ENCODE measurements around the gene PCBP3.

The PCBP3 gene

GRCh38 chr21:45947296-45947695, 303.8 kb downstream of the PCBP3 start:
- no peaks in the 10 kb centered on the region for H4K20me1 ChIP-seq (ENCODE audit: insufficient read depth)
- H3K36me3 ChIP-seq (ENCODE audit: insufficient read depth): no peaks in the 10 kb centered on the region
- H3K4me1 ChIP-seq (ENCODE audit: low read depth, poor library complexity, severe bottlenecking): no peaks in the 10 kb centered on the region
- H3K27me3 ChIP-seq (ENCODE audit: insufficient read depth, low read depth): peaks cover 72% of the 10 kb centered on the region
- no peak overlapping the region for H3K4me2 ChIP-seq
- H3K9ac ChIP-seq: no peak overlapping the region
- TF ChIP-seq CTCF (conservative IDR thresholded peaks at IDR 0.05; ENCODE audit: low read depth, low read length): no peak
- no peak overlapping the region for H2AFZ ChIP-seq (ENCODE audit: low read depth)
- H3K4me3 ChIP-seq (IDR thresholded peaks at IDR 0.05; ENCODE audit: insufficient read depth, low read depth, low read length): no peak overlapping the region
- H3K79me2 ChIP-seq (ENCODE audit: insufficient read depth, low read depth): no peaks in the 10 kb centered on the region
- no peak overlapping the region for H3K27ac ChIP-seq

- H3K4me1 ChIP-seq (ENCODE audit: low read depth, poor library complexity, severe bottlenecking): no peaks in the 10 kb centered on the region
- no peak overlapping the region for H3K9ac ChIP-seq
- no peak overlapping the region for H2AFZ ChIP-seq (ENCODE audit: low read depth)
- no peaks in the 10 kb centered on the region for H3K36me3 ChIP-seq (ENCODE audit: insufficient read depth)
- H4K20me1 ChIP-seq (ENCODE audit: insufficient read depth): no peaks in the 10 kb centered on the region
- H3K27ac ChIP-seq: no peak overlapping the region
- H3K79me2 ChIP-seq (ENCODE audit: insufficient read depth, low read depth): no peaks in the 10 kb centered on the region
- H3K4me3 ChIP-seq (IDR thresholded peaks at IDR 0.05; ENCODE audit: insufficient read depth, low read depth, low read length): no peak overlapping the region
- H3K27me3 ChIP-seq (ENCODE audit: insufficient read depth, low read depth): peaks cover 69% of the 10 kb centered on the region
- no peak overlapping the region for H3K4me2 ChIP-seq
- no peak for TF ChIP-seq CTCF (conservative IDR thresholded peaks at IDR 0.05; ENCODE audit: low read depth, low read length)
These were observed 304.3 kb downstream of the PCBP3 start for GRCh38 chr21:45947716-45948255.

GRCh38 chr21:45948576-45949141, 305.1 kb downstream of the PCBP3 start:
- no peak for TF ChIP-seq CTCF (conservative IDR thresholded peaks at IDR 0.05; ENCODE audit: low read depth, low read length)
- Histone ChIP-seq H3K4me3 (IDR thresholded peaks at IDR 0.05; ENCODE audit: insufficient read depth, low read depth, low read length) (no peak overlapping the region), H3K79me2 (ENCODE audit: insufficient read depth, low read depth) (no peaks in the 10 kb centered on the region), H3K4me1 (ENCODE audit: low read depth, poor library complexity, severe bottlenecking) (no peaks in the 10 kb centered on the region), H3K36me3 (ENCODE audit: insufficient read depth) (no peaks in the 10 kb centered on the region), H3K9ac (no peak overlapping the region), H3K27me3 (ENCODE audit: insufficient read depth, low read depth) (peaks cover 76% of the 10 kb centered on the region), H3K4me2 (no peak overlapping the region), H2AFZ (ENCODE audit: low read depth) (no peak overlapping the region), H4K20me1 (ENCODE audit: insufficient read depth) (no peaks in the 10 kb centered on the region), H3K27ac (no peak overlapping the region)

GRCh38 chr21:45949928-45950739, 306.6 kb downstream of the PCBP3 start:
- Histone ChIP-seq H3K4me3 (IDR thresholded peaks at IDR 0.05; ENCODE audit: insufficient read depth, low read depth, low read length) (no peak overlapping the region), H3K9ac (no peak overlapping the region), H3K27me3 (ENCODE audit: insufficient read depth, low read depth) (peaks cover 91% of the 10 kb centered on the region), H3K4me2 (no peak overlapping the region), H3K79me2 (ENCODE audit: insufficient read depth, low read depth) (no peaks in the 10 kb centered on the region), H4K20me1 (ENCODE audit: insufficient read depth) (no peaks in the 10 kb centered on the region), H2AFZ (ENCODE audit: low read depth) (no peak overlapping the region), H3K36me3 (ENCODE audit: insufficient read depth) (no peaks in the 10 kb centered on the region), H3K4me1 (ENCODE audit: low read depth, poor library complexity, severe bottlenecking) (no peaks in the 10 kb centered on the region), H3K27ac (no peak overlapping the region)
- no peak for TF ChIP-seq CTCF (conservative IDR thresholded peaks at IDR 0.05; ENCODE audit: low read depth, low read length)
